GM12864 (cell line): ENCODE data around the gene EP400.

Experiments used
- DNase-seq: peaks from one replicate; pipeline ENCODE4 v3.0.0-alpha.2; 2011; ENCODE audit warnings: low read depth
- H3K4me3 ChIP-seq: 2 replicates; pipeline ENCODE4 v1.5.1; 2011; ENCODE audit warnings: mild to moderate bottlenecking, low read depth, low read length, control low read depth
- TF ChIP-seq, protein P1 (sequence below): IDR thresholded peaks from 2 replicates; pipeline ENCODE4 v1.5.1; 2011; ENCODE audit warnings: low read depth, mild to moderate bottlenecking, moderate library complexity, low read length, control low read depth, inconsistent platforms; ENCODE audit errors: missing control alignments

The EP400 gene

DNA sequence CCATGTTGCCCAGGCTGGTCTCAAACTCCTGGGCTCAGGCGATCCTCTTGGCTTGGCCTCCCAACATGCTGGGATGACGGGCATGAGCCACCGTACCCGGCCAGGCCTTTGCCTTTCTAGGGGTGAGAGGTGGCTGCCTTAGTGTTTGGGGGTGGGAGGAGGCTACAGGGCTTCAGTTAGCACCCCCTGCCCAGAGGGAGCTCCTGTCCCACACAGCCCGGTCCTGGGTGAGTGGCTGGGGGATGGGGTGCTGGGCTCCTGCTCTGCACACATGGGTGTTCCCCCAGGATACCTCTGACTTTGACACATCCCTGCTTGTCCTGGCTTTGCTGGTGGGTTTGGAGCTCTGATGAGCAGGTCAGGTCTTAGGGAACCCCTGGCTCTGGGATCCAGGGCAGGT lies 45.4 kb upstream of the EP400 start:
- DNase-seq, result no peak
- TF ChIP-seq, protein P1, sequence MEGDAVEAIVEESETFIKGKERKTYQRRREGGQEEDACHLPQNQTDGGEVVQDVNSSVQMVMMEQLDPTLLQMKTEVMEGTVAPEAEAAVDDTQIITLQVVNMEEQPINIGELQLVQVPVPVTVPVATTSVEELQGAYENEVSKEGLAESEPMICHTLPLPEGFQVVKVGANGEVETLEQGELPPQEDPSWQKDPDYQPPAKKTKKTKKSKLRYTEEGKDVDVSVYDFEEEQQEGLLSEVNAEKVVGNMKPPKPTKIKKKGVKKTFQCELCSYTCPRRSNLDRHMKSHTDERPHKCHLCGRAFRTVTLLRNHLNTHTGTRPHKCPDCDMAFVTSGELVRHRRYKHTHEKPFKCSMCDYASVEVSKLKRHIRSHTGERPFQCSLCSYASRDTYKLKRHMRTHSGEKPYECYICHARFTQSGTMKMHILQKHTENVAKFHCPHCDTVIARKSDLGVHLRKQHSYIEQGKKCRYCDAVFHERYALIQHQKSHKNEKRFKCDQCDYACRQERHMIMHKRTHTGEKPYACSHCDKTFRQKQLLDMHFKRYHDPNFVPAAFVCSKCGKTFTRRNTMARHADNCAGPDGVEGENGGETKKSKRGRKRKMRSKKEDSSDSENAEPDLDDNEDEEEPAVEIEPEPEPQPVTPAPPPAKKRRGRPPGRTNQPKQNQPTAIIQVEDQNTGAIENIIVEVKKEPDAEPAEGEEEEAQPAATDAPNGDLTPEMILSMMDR, result no peak
- no peak overlapping the region for H3K4me3 ChIP-seq

DNA sequence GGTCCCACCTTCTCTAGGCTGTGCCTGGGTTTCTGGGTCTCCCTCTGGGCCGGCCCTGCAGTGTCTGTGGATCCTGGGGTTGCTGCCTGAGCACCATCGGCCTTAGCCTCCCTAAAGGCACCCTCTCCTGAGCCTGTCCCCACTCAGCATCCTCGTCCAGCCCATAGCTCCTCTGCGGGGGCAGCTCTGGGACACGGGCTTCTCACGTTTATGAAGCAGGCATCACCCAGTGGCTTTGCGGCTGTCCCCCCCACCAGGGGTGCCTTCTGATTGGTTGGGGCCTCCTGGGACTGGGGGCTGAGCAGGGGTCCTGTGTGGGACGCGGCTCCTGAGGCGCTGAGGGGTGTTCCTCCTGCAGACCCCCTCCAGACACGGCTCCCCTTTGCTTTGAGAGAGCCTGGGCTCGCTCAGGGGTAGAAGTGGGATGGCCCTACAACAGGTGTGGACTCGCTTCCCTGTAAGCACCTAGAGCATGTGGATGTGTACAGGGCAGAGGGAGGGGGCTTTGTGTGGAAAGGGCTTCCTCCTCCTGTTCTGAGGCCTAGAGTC lies 44.6 kb upstream of the EP400 start:
- H3K4me3 ChIP-seq, result no peak overlapping the region
- DNase-seq, result no peak
- TF ChIP-seq, protein P1, result no peak

DNA sequence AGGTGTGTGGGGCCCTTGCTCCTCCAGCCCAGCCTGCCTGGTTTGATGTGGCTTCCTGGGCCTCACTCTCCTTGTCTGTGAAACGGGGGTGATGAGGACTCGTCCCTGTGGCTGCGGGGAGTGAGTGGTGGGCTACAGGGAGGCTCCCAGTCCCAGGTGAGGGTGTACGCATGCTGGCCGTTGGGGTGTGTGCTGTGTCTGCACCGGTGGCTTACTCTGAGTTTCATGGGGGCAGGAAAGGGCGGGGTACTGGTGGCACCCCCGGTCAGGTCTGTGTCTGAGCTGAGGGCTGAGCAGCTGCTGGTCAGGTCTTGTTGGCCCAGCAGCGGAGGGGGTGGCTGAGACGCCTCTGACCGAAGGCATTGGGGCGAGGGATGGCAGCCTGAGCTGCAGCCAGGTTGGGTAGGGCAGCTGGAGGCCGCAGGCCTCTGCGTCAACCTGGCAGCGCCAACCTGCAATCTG lies 44.1 kb upstream of the EP400 start:
- TF ChIP-seq, protein P1, result no peak
- H3K4me3 ChIP-seq, result no peak overlapping the region
- no peak for DNase-seq

DNA sequence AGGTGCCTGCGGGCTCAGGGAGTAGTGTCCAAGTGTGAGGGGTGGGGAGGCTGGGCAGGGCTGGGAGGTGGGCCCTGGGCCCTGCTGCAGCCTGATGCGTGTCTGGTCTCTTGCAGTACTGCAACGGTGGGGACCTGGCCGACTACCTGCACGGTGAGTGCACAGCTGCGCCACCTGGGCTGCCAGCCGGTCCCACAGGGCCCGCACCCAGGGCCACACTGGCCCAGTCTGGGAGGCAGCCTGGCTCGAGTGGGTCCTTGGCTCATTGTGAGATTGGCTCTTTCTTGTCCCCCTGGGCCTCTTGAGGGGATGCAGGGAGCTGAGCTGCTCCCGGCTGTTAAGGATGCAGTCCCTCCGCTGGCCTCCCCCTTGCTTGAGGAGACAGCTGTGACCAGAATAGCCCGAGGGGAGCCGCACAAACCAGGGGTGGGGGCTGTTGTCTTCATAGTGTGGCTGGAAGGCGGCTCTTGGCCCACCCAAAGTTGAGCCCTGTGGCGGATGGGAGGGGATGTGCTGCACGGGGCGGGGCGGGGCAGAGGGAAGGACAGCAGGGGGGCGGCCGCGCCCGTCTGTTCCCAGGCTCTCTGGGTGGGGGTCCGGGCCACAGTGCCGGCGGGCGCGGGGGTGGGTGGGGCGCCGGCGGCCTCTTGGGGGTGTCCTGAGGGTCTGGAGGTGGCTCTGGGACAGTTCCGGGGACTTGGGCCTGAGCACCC lies 42.2 kb upstream of the EP400 start:
- no peak overlapping the region for H3K4me3 ChIP-seq
- no peak for DNase-seq
- TF ChIP-seq, protein P1, result no peak

DNA sequence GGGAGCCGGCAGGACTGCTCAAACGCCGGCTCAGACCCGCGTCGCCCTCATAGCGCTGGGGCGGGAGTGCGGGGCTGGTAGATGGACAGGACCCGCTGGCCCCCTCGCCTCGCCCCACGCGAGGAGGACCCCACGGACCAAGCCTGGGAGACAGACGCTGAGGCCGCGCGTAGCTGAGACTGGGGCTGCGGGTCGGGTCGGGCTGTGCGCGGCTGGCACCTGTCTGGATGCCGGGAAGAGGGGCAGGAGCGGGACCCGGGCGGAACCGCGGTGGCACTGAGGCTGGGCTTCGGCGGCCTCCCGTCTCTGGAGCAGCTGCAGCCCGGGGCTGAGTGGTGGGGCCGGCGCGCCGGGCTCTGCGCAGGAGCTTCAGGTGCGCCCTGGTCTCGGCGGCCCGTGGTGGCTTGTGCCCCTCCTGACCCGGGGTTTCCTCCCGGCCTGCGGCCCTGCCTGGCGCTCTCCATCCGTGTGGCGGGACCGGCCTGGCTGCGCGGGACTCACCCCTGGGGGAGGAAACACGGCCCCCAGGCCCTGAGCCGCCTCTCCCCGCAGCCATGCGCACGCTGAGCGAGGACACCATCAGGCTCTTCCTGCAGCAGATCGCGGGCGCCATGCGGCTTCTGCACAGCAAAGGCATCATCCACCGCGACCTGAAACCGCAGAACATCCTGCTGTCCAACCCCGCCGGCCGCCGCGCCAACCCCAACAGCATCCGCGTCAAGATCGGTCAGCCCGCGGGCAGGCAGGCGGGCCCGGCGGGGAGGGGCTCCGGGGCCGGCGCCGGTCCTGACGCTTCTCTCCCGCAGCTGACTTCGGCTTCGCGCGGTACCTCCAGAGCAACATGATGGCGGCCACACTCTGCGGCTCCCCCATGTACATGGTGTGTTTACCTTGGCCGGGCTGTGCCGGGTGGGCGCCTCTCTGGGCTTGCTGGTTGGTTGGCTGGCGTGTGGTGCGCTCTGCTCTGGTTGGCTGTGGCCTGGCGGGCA lies 41.4 kb upstream of the EP400 start:
- no peak overlapping the region for H3K4me3 ChIP-seq
- no peak for DNase-seq
- TF ChIP-seq, protein P1, result no peak

DNA sequence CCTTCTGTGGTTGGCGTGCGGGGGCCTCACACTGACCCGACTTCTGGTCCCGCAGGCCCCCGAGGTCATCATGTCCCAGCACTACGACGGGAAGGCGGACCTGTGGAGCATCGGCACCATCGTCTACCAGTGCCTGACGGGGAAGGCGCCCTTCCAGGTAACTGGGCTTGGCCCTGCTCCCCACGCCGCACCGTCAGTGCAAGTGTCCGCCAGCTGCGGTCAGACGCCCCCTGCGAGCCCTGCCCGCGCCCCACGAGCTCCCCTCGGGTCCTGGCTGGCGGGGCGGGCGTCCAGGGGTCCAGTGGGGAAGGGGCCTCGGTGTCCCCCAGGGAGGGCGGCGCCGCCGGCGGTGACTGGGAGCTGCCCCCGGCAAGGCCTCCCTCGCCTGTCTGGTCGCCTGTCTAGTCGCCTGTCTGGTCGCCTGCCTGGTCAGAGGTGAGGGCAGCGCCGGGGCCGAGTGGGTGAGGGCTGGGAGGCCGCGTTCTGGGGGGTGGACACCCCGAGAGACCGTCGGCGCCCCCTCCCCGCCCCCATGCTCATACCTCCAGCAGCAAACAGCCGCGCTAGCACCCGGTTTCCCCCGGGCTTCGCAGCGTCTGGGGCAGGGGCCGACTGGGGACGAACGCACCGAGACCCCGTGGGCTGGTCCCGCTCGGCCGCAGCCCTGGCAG lies 40.5 kb upstream of the EP400 start:
- H3K4me3 ChIP-seq, result no peak overlapping the region
- DNase-seq, result no peak
- TF ChIP-seq, protein P1, result no peak
